DLD1 (cell line): ENCODE results near the gene HOXD11.

Experiments
- in situ Hi-C: cut with HindIII; loops from 2 replicates; pipeline ENCODE4 v1.10.0; 2017; ENCODE audit warnings: low sequenced_read_pairs

Gene HOXD11

GRCh38 chr2:176092270-176093144 is 14.6 kb upstream of the HOXD11 start, which contains the start of gene HOXD13:
Gene HOXD13, plus strand, starts transcription at chr2:176092721. Its CDS starts 170 bp downstream, at chr2:176092891.
- in situ Hi-C loops: loop anchor here (10.0 kb wide), 1 partner anchor 718 kb away; no protein-coding TSS in a partner anchor

- in situ Hi-C loops: loop anchor here (10.0 kb wide), 1 partner anchor 719 kb away; no protein-coding TSS in a partner anchor
Observed at GRCh38 chr2:176093145-176093897, 13.8 kb upstream of the HOXD11 start.

GRCh38 chr2:176093898-176094249 is 13.2 kb upstream of the HOXD11 start:
- in situ Hi-C loops: loop anchor here (10.0 kb wide), 1 partner anchor 719 kb away; no protein-coding TSS in a partner anchor

DNA sequence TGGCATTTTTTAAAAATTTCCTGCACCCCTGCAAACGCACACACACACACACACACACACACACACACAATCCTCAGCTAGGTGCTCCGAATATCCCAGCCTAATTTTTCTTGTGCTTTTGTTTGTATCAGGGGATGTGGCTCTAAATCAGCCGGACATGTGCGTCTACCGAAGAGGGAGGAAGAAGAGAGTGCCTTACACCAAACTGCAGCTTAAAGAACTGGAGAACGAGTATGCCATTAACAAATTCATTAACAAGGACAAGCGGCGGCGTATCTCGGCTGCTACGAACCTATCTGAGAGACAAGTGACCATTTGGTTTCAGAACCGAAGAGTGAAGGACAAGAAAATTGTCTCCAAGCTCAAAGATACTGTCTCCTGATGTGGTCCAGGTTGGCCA is 12.7 kb upstream of the HOXD11 start:
- in situ Hi-C loops: loop anchor here (10.0 kb wide), 1 partner anchor 720 kb away; no protein-coding TSS in a partner anchor

GRCh38 chr2:176095421-176095820 is 11.7 kb upstream of the HOXD11 start:
- in situ Hi-C loops: loop anchor here (10.0 kb wide), 1 partner anchor 721 kb away; no protein-coding TSS in a partner anchor

DNA sequence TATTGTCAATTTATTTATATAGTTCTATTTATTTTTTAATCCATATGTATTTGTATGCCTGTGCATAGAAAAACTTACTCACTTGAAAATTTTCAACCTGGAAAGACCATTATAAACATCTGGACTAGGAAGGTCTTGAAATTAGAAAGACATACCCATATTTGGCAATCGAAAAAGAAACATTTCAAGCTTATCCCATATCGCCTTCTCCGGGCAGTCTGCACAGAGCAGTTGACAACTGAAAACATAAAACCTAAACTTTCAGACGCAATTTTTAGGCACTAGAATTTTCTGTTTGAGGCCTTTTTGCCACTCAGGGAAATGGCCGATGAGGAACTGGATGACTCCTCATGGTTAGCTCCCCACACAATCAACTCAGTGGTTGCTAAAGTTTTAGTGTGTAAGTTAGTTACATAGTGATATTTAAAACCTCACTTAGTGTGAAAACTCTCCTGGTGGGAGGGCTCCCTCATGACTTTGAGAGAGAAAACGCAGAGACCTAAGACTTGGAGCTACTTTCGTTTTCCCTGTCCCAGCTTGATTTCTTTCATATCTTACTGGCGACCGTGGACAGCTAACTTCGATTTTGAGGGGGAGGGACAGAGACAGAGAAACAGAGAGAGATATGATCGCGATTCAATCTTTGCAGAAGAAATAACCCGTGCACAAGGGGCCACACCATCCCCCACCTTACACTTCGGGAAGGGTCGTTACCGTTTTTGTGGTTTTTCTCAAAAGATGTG is 10.7 kb upstream of the HOXD11 start:
- in situ Hi-C loops: loop anchor here (10.0 kb wide), 1 partner anchor 722 kb away; no protein-coding TSS in a partner anchor

- in situ Hi-C loops: loop anchor here (10.0 kb wide), 1 partner anchor 722 kb away; no protein-coding TSS in a partner anchor
Observed at GRCh38 chr2:176096986-176097819, 9.9 kb upstream of the HOXD11 start.

GRCh38 chr2:176097820-176098365 is 9.2 kb upstream of the HOXD11 start:
- in situ Hi-C loops: loop anchor here (10.0 kb wide), 1 partner anchor 723 kb away; no protein-coding TSS in a partner anchor

- in situ Hi-C loops: loop anchor here (10.0 kb wide), 1 partner anchor 724 kb away; no protein-coding TSS in a partner anchor
Observed at GRCh38 chr2:176098366-176099158, 8.5 kb upstream of the HOXD11 start.

DNA sequence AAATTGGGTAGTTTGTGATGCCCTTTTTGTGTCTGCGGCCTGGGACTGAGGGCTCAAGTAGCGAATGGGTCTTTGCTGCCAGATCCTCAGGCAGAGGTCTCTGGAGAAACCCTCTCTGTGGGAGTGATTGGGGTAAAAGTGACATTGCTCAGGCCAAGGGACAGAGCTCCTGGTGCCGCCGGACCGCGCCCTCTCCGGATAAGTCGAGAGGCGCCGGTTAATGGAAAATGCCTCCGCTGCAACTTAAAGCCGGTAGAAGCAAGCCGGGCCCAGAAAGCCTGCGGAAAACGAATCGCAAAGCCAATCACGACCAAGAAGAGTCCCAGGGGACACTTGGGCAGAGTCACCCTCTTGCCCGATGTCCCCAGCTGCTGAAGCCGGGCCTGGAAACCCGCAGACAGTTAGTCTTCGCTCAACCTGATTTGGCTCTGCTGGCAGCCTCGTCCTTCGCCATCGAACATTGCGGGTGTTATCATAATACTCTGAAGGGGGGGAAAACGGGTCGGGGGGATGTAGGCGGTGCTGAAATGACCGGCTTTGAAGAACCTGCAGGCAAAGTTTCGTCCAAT is 7.8 kb upstream of the HOXD11 start:
- in situ Hi-C loops: loop anchor here (10.0 kb wide), 1 partner anchor 724 kb away; no protein-coding TSS in a partner anchor

- in situ Hi-C loops: loop anchor here (10.0 kb wide), 1 partner anchor 725 kb away; no protein-coding TSS in a partner anchor
Observed at GRCh38 chr2:176099728-176100546, 7.1 kb upstream of the HOXD11 start, which contains the start of gene HOXD12. Gene HOXD12, plus strand, starts transcription at chr2:176099795. Its CDS starts 7 bp downstream, at chr2:176099802.

DNA sequence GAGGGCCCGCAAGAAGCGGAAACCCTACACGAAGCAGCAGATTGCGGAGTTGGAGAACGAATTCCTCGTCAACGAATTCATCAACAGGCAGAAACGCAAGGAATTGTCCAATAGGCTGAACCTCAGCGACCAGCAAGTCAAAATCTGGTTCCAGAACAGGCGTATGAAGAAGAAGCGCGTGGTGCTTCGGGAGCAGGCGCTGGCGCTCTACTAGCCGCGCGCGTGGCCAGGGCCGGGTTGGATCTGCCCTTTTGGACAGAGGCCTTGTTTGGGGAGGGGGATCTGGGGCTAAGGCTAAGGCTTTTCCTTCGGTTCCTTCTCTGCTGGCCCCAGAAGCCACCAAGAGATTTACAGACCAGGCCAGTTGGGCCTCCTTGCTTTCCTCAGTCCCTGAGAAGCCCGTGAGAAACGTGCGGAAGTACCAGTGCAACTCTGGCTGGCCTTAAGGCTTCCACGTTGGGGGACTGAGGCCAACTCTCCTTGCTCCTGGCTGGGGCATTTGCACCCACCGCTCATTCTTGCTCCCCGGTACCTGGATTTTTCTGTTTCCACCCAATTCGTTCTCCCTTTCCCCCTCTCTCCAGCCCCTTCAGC is 6.4 kb upstream of the HOXD11 start:
- in situ Hi-C loops: no loop called here

DNA sequence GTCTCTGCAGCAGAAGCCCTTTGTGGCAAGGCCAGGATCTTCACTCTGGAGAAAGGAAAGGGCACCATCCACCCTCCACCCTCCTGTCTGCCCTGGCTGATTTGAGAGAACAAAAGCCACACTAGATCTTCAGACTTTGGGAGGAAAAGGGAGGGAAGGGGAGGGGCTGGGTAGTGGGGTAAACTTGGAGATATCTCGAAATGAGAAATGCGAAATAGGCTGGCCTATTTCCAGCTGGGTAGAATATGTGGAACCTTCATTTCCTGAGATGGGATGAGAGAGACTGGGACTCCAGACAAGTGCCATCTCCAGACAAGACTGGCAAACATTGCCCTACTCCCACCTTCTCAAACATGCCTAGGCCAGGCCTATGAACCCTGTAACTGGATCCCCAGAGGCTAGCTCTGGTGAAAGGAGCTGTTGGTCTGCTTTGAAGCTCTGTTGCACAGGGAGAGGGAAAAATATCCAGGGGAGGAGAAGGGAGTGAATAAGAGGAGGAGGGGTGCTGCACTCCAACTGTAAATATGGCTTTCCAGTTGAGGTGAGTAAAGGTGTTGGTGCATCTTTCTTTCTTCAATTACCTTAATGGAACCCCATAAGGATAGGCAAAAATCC is 5.8 kb upstream of the HOXD11 start:
- in situ Hi-C loops: no loop called here

- in situ Hi-C loops: no loop called here
Observed at GRCh38 chr2:176101842-176102241, 5.2 kb upstream of the HOXD11 start.

GRCh38 chr2:176102309-176102866 is 4.7 kb upstream of the HOXD11 start:
- in situ Hi-C loops: no loop called here

DNA sequence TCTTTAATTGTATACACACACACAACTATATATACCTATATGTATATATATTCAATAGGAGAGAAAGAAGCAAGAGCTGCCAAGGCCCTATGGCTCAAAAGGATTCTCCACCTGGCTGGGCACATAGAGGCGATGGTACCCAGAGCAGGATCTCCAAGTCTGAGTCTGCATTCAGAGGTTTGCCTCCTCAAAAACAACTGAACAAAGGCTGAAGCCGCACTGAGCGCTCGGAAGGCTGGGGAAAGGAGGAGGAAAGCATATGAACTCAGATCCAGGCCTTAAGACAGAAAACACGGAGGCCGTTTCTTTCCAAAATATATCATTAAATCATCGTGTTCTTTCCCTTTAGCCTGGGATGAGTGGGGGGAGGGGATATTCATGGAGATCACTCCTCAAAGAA is 3.9 kb upstream of the HOXD11 start:
- in situ Hi-C loops: no loop called here
